ENCODE results near the gene C22orf39. TPM values are rescaled to one million over a fixed set of nuclear protein-coding genes. Genes with fewer than 3 reads are reported as not detected.

Gene C22orf39
- total RNA-seq, 4 donors from 2014 or later, result 46.8 to 47.9 (median 47.1) TPM

- no peaks in the 10 kb centered on the region for H3K4me1 ChIP-seq
- TF ChIP-seq POLR2A (IDR thresholded peaks at IDR 0.05), result no peak
- TF ChIP-seq, protein P1, sequence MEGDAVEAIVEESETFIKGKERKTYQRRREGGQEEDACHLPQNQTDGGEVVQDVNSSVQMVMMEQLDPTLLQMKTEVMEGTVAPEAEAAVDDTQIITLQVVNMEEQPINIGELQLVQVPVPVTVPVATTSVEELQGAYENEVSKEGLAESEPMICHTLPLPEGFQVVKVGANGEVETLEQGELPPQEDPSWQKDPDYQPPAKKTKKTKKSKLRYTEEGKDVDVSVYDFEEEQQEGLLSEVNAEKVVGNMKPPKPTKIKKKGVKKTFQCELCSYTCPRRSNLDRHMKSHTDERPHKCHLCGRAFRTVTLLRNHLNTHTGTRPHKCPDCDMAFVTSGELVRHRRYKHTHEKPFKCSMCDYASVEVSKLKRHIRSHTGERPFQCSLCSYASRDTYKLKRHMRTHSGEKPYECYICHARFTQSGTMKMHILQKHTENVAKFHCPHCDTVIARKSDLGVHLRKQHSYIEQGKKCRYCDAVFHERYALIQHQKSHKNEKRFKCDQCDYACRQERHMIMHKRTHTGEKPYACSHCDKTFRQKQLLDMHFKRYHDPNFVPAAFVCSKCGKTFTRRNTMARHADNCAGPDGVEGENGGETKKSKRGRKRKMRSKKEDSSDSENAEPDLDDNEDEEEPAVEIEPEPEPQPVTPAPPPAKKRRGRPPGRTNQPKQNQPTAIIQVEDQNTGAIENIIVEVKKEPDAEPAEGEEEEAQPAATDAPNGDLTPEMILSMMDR (IDR thresholded peaks at IDR 0.05), result no peak
- no peak overlapping the region for H3K4me3 ChIP-seq
- no peaks in the 10 kb centered on the region for H3K27me3 ChIP-seq
- no peaks in the 10 kb centered on the region for H3K9me3 ChIP-seq
- peaks cover 0 to 61% (median 6%) of the 10 kb centered on the region in 3 donors for H3K36me3 ChIP-seq
- no peak overlapping the region for H3K27ac ChIP-seq
- DNase-seq, result no peak
Measured at GRCh38 chr22:19404676-19405075, 42.8 kb downstream of the C22orf39 start.

- Histone ChIP-seq H3K4me3 (no peak overlapping the region), H3K4me1 (no peaks in the 10 kb centered on the region), H3K9me3 (no peaks in the 10 kb centered on the region), H3K36me3 (peaks cover 0 to 61% (median 6%) of the 10 kb centered on the region in 3 donors), H3K27me3 (no peaks in the 10 kb centered on the region), H3K27ac (no peak overlapping the region)
- no peak for TF ChIP-seq POLR2A (IDR thresholded peaks at IDR 0.05)
- TF ChIP-seq, protein P1 (IDR thresholded peaks at IDR 0.05), result no peak
- DNase-seq, result no peak
Measured at GRCh38 chr22:19402642-19403191, 44.8 kb downstream of the C22orf39 start.

- no peaks in the 10 kb centered on the region for H3K9me3 ChIP-seq
- no peak overlapping the region for H3K27ac ChIP-seq
- no peak for TF ChIP-seq POLR2A (IDR thresholded peaks at IDR 0.05)
- no peak overlapping the region for H3K4me3 ChIP-seq
- peaks cover 0 to 63% (median 6%) of the 10 kb centered on the region in 3 donors for H3K36me3 ChIP-seq
- H3K4me1 ChIP-seq, result no peaks in the 10 kb centered on the region
- no peaks in the 10 kb centered on the region for H3K27me3 ChIP-seq
- no peak for DNase-seq
Measured at GRCh38 chr22:19401483-19401882, 46.0 kb downstream of the C22orf39 start.

GRCh38 chr22:19400881-19401280 lies 46.6 kb downstream of the C22orf39 start:
- H3K36me3 ChIP-seq, result peaks cover 0 to 67% (median 3%) of the 10 kb centered on the region in 3 donors
- no peaks in the 10 kb centered on the region for H3K27me3 ChIP-seq
- H3K9me3 ChIP-seq, result no peaks in the 10 kb centered on the region
- TF ChIP-seq, protein P1 (IDR thresholded peaks at IDR 0.05), result no peak
- TF ChIP-seq POLR2A (IDR thresholded peaks at IDR 0.05), result no peak
- no peak for DNase-seq
- no peak overlapping the region for H3K27ac ChIP-seq
- no peak overlapping the region for H3K4me3 ChIP-seq
- no peaks in the 10 kb centered on the region for H3K4me1 ChIP-seq

DNA sequence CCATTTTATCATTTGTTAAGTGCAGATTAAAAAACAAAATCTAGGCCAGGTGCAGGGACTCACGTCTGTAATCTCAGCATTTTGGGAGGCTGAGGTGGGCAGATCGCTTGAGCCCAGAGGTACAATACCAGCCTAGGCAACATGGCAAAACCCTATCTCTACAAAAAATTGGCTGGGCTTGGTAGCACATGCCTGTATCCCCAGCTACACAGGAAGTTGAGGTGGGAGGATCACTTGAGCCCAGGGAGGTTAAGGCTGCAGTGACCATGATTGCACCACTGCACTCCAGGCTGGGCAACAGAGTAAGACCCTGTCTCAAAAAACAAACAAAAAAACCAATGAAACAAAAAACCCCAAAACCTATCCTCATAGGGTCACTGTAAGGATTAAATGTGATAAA lies 48.9 kb downstream of the C22orf39 start:
- Histone ChIP-seq H3K4me3 (no peak overlapping the region), H3K9me3 (no peaks in the 10 kb centered on the region), H3K27me3 (no peaks in the 10 kb centered on the region), H3K36me3 (peaks cover 0 to 78% (median 0%) of the 10 kb centered on the region in 3 donors), H3K27ac (no peak overlapping the region), H3K4me1 (no peaks in the 10 kb centered on the region)
- DNase-seq, result no peak
- TF ChIP-seq, protein P1 (IDR thresholded peaks at IDR 0.05), result no peak
- no peak for TF ChIP-seq POLR2A (IDR thresholded peaks at IDR 0.05)

DNA sequence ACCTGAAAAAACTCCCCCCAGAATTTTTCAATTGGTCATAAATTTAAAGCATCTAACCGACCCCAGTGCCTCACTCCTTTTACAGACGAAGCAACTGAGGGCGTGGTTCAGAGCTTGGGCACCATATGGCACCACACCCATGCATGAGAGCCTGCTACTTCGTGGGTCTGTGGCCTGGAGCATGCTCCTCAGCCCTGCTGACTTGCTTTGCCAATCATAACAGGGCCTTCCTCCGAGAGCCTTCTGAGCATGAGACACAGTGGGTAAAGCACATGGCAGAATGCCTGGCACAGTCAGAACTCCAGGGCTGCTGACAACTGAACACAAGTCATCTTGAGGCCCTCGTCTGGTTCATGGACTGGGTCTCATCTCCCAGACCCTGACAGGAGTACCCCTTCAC lies 49.3 kb downstream of the C22orf39 start:
- no peaks in the 10 kb centered on the region for H3K4me1 ChIP-seq
- no peak overlapping the region for H3K4me3 ChIP-seq
- H3K27me3 ChIP-seq, result no peaks in the 10 kb centered on the region
- no peaks in the 10 kb centered on the region for H3K9me3 ChIP-seq
- H3K36me3 ChIP-seq, result peaks cover 0 to 83% (median 0%) of the 10 kb centered on the region in 3 donors
- H3K27ac ChIP-seq, result no peak overlapping the region
- TF ChIP-seq, protein P1 (IDR thresholded peaks at IDR 0.05), result no peak
- TF ChIP-seq POLR2A (IDR thresholded peaks at IDR 0.05), result no peak
- DNase-seq, result no peak

Data from Peyer's patch (tissue), 4 donors.